Measurements from ENCODE around the gene PPIF. TPM values are rescaled to one million over a fixed set of nuclear protein-coding genes. Genes with fewer than 3 reads are reported as not detected.

Gene PPIF
- polyA plus RNA-seq, 1 donor (not counting 4 experiments of a cell fraction or from before 2014, with no cell fraction given): 71.3 TPM

GRCh38 chr10:79397051-79397450 lies 49.8 kb downstream of the PPIF start:
- H3K9ac ChIP-seq (ENCODE audit: control insufficient read depth, extremely low read depth, insufficient read depth, low read length): no peak overlapping the region
- no peaks in the 10 kb centered on the region for H3K36me3 ChIP-seq (ENCODE audit: control insufficient read depth in 2 of 2, extremely low read depth in 1 of 2, insufficient read depth in 2 of 2, low read length in 2 of 2)
- TF ChIP-seq EZH2 (IDR thresholded peaks at IDR 0.05; ENCODE audit: low read length) (no peak), CTCF (optimal IDR thresholded peaks at IDR 0.05 in 1 of 3, IDR thresholded peaks at IDR 0.05 in 1 of 3, conservative IDR thresholded peaks at IDR 0.05 in 1 of 3; ENCODE audit: extremely low read depth in 1 of 3, insufficient read depth in 2 of 3, low read length in 3 of 3) (no peak)
- no peak overlapping the region for H3K27ac ChIP-seq (ENCODE audit: control insufficient read depth, insufficient read depth, low read length)
- no peaks in the 10 kb centered on the region for H3K9me3 ChIP-seq (ENCODE audit: control insufficient read depth, low read depth, low read length)
- DNase-seq (ENCODE audit: low read depth, low spot score) (no peak), FAIRE-seq (no peak)
- H3K9me1 ChIP-seq (ENCODE audit: control insufficient read depth, extremely low read depth, insufficient read depth, low read length): no peaks in the 10 kb centered on the region
- dilution Hi-C loops (cut with MboI; ENCODE audit: extremely low pct_ligation_motif_present, low sequenced_read_pairs): no loop called here
- H3K4me1 ChIP-seq (ENCODE audit: control insufficient read depth, extremely low read depth, insufficient read depth, low read length): no peaks in the 10 kb centered on the region
- no peak overlapping the region for H2AFZ ChIP-seq (ENCODE audit: control insufficient read depth, low read length)
- H3K4me2 ChIP-seq (ENCODE audit: control insufficient read depth, extremely low read depth, insufficient read depth, low read depth, low read length): no peak overlapping the region
- H3K4me3 ChIP-seq (ENCODE audit: control insufficient read depth in 2 of 3, extremely low read depth in 1 of 3, insufficient read depth in 2 of 3, low read depth in 1 of 3, low read length in 3 of 3): no peak overlapping the region
- no peaks in the 10 kb centered on the region for H3K27me3 ChIP-seq (ENCODE audit: control insufficient read depth, extremely low read depth, insufficient read depth, low read length)
- no peaks in the 10 kb centered on the region for H4K20me1 ChIP-seq (ENCODE audit: control insufficient read depth, extremely low read depth, insufficient read depth, low read length)
- no peaks in the 10 kb centered on the region for H3K79me2 ChIP-seq (ENCODE audit: control insufficient read depth, insufficient read depth, low read length)

- H2AFZ ChIP-seq (ENCODE audit: control insufficient read depth, low read length): no peak overlapping the region
- dilution Hi-C loops (cut with MboI; ENCODE audit: extremely low pct_ligation_motif_present, low sequenced_read_pairs): no loop called here
Measured at GRCh38 chr10:79397575-79398303, 50.5 kb downstream of the PPIF start.

More at GRCh38 chr10:79397575-79398303, 50.5 kb downstream of the PPIF start:
- no peak overlapping the region for H3K4me2 ChIP-seq (ENCODE audit: control insufficient read depth, extremely low read depth, insufficient read depth, low read depth, low read length)
- no peaks in the 10 kb centered on the region for H4K20me1 ChIP-seq (ENCODE audit: control insufficient read depth, extremely low read depth, insufficient read depth, low read length)
- no peak for TF ChIP-seq CTCF (optimal IDR thresholded peaks at IDR 0.05 in 1 of 3, IDR thresholded peaks at IDR 0.05 in 1 of 3, conservative IDR thresholded peaks at IDR 0.05 in 1 of 3; ENCODE audit: extremely low read depth in 1 of 3, insufficient read depth in 2 of 3, low read length in 3 of 3)
- TF ChIP-seq EZH2 (IDR thresholded peaks at IDR 0.05; ENCODE audit: low read length): no peak
- DNase-seq (ENCODE audit: low read depth, low spot score): no peak
- H3K9me1 ChIP-seq (ENCODE audit: control insufficient read depth, extremely low read depth, insufficient read depth, low read length): no peaks in the 10 kb centered on the region
- H3K27ac ChIP-seq (ENCODE audit: control insufficient read depth, insufficient read depth, low read length): no peak overlapping the region
- H3K36me3 ChIP-seq (ENCODE audit: control insufficient read depth in 2 of 2, extremely low read depth in 1 of 2, insufficient read depth in 2 of 2, low read length in 2 of 2): no peaks in the 10 kb centered on the region
- H3K4me3 ChIP-seq (ENCODE audit: control insufficient read depth in 2 of 3, extremely low read depth in 1 of 3, insufficient read depth in 2 of 3, low read depth in 1 of 3, low read length in 3 of 3): no peak overlapping the region
- no peaks in the 10 kb centered on the region for H3K27me3 ChIP-seq (ENCODE audit: control insufficient read depth, extremely low read depth, insufficient read depth, low read length)
- H3K79me2 ChIP-seq (ENCODE audit: control insufficient read depth, insufficient read depth, low read length): no peaks in the 10 kb centered on the region
- H3K9me3 ChIP-seq (ENCODE audit: control insufficient read depth, low read depth, low read length): no peaks in the 10 kb centered on the region
- no peak overlapping the region for H3K9ac ChIP-seq (ENCODE audit: control insufficient read depth, extremely low read depth, insufficient read depth, low read length)
- no peaks in the 10 kb centered on the region for H3K4me1 ChIP-seq (ENCODE audit: control insufficient read depth, extremely low read depth, insufficient read depth, low read length)
- no peak for FAIRE-seq

All from keratinocyte (primary cell).